ENCODE results near the gene RHEBL1.

RHEBL1 gene

GRCh38 chr12:49105504-49106084, 35.8 kb upstream of the RHEBL1 start:
- in situ Hi-C loops (cut with MboI; ENCODE audit: low sequenced_read_pairs, unreplicated experiment): no loop called here
- no peak for TF ChIP-seq CTCF (IDR thresholded peaks at IDR 0.05; ENCODE audit: borderline replicate concordance, control extremely low read depth, extremely low read depth, insufficient read depth, missing control alignments)

GRCh38 chr12:49104822-49105221, 35.0 kb upstream of the RHEBL1 start:
- in situ Hi-C loops (cut with MboI; ENCODE audit: low sequenced_read_pairs, unreplicated experiment): no loop called here
- no peak for TF ChIP-seq CTCF (IDR thresholded peaks at IDR 0.05; ENCODE audit: borderline replicate concordance, control extremely low read depth, extremely low read depth, insufficient read depth, missing control alignments)
- DNase-seq (ENCODE audit: low spot score): no peak

More at GRCh38 chr12:49105504-49106084, 35.8 kb upstream of the RHEBL1 start:
- DNase-seq (ENCODE audit: low spot score): no peak

GRCh38 chr12:49100380-49100779, 30.6 kb upstream of the RHEBL1 start:
- in situ Hi-C loops (cut with MboI; ENCODE audit: low sequenced_read_pairs, unreplicated experiment): no loop called here
- DNase-seq (ENCODE audit: low spot score): no peak
- TF ChIP-seq CTCF (IDR thresholded peaks at IDR 0.05; ENCODE audit: borderline replicate concordance, control extremely low read depth, extremely low read depth, insufficient read depth, missing control alignments): no peak

- in situ Hi-C loops (cut with MboI; ENCODE audit: low sequenced_read_pairs, unreplicated experiment): no loop called here
- no peak for DNase-seq (ENCODE audit: low spot score)
- no peak for TF ChIP-seq CTCF (IDR thresholded peaks at IDR 0.05; ENCODE audit: borderline replicate concordance, control extremely low read depth, extremely low read depth, insufficient read depth, missing control alignments)
Measured at GRCh38 chr12:49098703-49099102, 28.9 kb upstream of the RHEBL1 start.

GRCh38 chr12:49098035-49098451, 28.3 kb upstream of the RHEBL1 start:
- in situ Hi-C loops (cut with MboI; ENCODE audit: low sequenced_read_pairs, unreplicated experiment): no loop called here
- DNase-seq (ENCODE audit: low spot score): peak; percentile 69
- peak; percentile 84 for TF ChIP-seq CTCF (IDR thresholded peaks at IDR 0.05; ENCODE audit: borderline replicate concordance, control extremely low read depth, extremely low read depth, insufficient read depth, missing control alignments)

- TF ChIP-seq CTCF (IDR thresholded peaks at IDR 0.05; ENCODE audit: borderline replicate concordance, control extremely low read depth, extremely low read depth, insufficient read depth, missing control alignments): no peak
- no peak for DNase-seq (ENCODE audit: low spot score)
- in situ Hi-C loops (cut with MboI; ENCODE audit: low sequenced_read_pairs, unreplicated experiment): no loop called here
Measured at GRCh38 chr12:49097381-49097780, 27.6 kb upstream of the RHEBL1 start.

Data from GM13976 (cell line).